Activated CD8-positive, alpha-beta memory T cell treated with anti-CD3 and anti-CD28 coated beads for 24 hours (primary cell): ENCODE measurements around the gene PRTFDC1.
"Not testable (repeated sequence)": the region's sequence is repeated elsewhere in the genome, so short reads cannot be mapped to it uniquely, and the experiment has no call there.

Experiments used
- DNase-seq: peaks from one replicate; pipeline ENCODE4 v3.0.0-alpha.2; 2020

PRTFDC1 gene

GRCh38 chr10:24963521-24964041, 11.2 kb upstream of the PRTFDC1 start:
- DNase-seq: no peak

- DNase-seq: no peak
Observed at GRCh38 chr10:24962995-24963394, 10.6 kb upstream of the PRTFDC1 start.

GRCh38 chr10:24961582-24961981, 9.2 kb upstream of the PRTFDC1 start:
- DNase-seq: no peak

GRCh38 chr10:24959382-24959730, 7.0 kb upstream of the PRTFDC1 start:
- no peak for DNase-seq

GRCh38 chr10:24958721-24959381, 6.4 kb upstream of the PRTFDC1 start:
- no peak for DNase-seq

- no peak for DNase-seq
Observed at GRCh38 chr10:24958091-24958720, 5.8 kb upstream of the PRTFDC1 start.

- DNase-seq: not testable (repeated sequence)
Observed at GRCh38 chr10:24957624-24958051, 5.2 kb upstream of the PRTFDC1 start.

- no peak for DNase-seq
Observed at GRCh38 chr10:24953675-24954074, 1.3 kb upstream of the PRTFDC1 start.

- peak; percentile 61 for DNase-seq
Observed at GRCh38 chr10:24952707-24953645, 570 bp upstream of the PRTFDC1 start.

- no peak for DNase-seq
Observed at GRCh38 chr10:24951201-24952142, 934 bp downstream of the PRTFDC1 start.

GRCh38 chr10:24950439-24950838, 2.0 kb downstream of the PRTFDC1 start:
- DNase-seq: no peak

- no peak for DNase-seq
Observed at GRCh38 chr10:24949616-24950015, 2.8 kb downstream of the PRTFDC1 start.

GRCh38 chr10:24947304-24948097, 4.9 kb downstream of the PRTFDC1 start:
- no peak for DNase-seq

GRCh38 chr10:24944512-24945255, 7.7 kb downstream of the PRTFDC1 start:
- DNase-seq: no peak

GRCh38 chr10:24938525-24938924, 13.9 kb downstream of the PRTFDC1 start:
- DNase-seq: no peak

- DNase-seq: no peak
Observed at GRCh38 chr10:24938076-24938475, 14.3 kb downstream of the PRTFDC1 start.

GRCh38 chr10:24935504-24936292, 16.7 kb downstream of the PRTFDC1 start:
- DNase-seq: no peak

- DNase-seq: no peak
Observed at GRCh38 chr10:24931236-24931635, 21.2 kb downstream of the PRTFDC1 start.

- no peak for DNase-seq
Observed at GRCh38 chr10:24930427-24930826, 22.0 kb downstream of the PRTFDC1 start.

GRCh38 chr10:24929904-24930303, 22.5 kb downstream of the PRTFDC1 start:
- no peak for DNase-seq
